Activated naive CD4-positive, alpha-beta T cell treated with anti-CD3 and anti-CD28 coated beads, Interleukin-2, amount 10 ng/mL, durations not matched to agents 7 days and 5 days (primary cell): ENCODE data around the gene KRT26.

Experiments used
- CTCF ChIA-PET: fragments of 350-600 bp; sonication (Branson Sonifier 250); formaldehyde crosslinking; loops from one replicate; lab custom pipeline; 2021; ENCODE audit warnings: antibody characterized with exemption; lab: Charles Lee
- DNase-seq: peaks from one replicate; pipeline ENCODE4 v3.0.0-alpha.2; 2020
- H3K27ac Mint-ChIP-seq: one replicate; pipeline ENCODE4 v1.8.0; 2021; ENCODE audit warnings: mild to moderate bottlenecking, moderate library complexity, mixed read lengths
- H3K27me3 Mint-ChIP-seq: one replicate; pipeline ENCODE4 v1.8.0; 2021; ENCODE audit warnings: mild to moderate bottlenecking, mixed read lengths
- H3K36me3 Mint-ChIP-seq: one replicate; pipeline ENCODE4 v1.8.0; 2021; ENCODE audit warnings: mixed read lengths
- H3K4me1 Mint-ChIP-seq: one replicate; pipeline ENCODE4 v1.8.0; 2021; ENCODE audit warnings: mixed read lengths
- H3K4me3 Mint-ChIP-seq: one replicate; pipeline ENCODE4 v1.8.0; 2021; ENCODE audit warnings: mild to moderate bottlenecking, moderate library complexity, mixed read lengths
- H3K9me3 Mint-ChIP-seq: one replicate; pipeline ENCODE4 v1.8.0; 2021; ENCODE audit warnings: mixed read lengths

The KRT26 gene

DNA sequence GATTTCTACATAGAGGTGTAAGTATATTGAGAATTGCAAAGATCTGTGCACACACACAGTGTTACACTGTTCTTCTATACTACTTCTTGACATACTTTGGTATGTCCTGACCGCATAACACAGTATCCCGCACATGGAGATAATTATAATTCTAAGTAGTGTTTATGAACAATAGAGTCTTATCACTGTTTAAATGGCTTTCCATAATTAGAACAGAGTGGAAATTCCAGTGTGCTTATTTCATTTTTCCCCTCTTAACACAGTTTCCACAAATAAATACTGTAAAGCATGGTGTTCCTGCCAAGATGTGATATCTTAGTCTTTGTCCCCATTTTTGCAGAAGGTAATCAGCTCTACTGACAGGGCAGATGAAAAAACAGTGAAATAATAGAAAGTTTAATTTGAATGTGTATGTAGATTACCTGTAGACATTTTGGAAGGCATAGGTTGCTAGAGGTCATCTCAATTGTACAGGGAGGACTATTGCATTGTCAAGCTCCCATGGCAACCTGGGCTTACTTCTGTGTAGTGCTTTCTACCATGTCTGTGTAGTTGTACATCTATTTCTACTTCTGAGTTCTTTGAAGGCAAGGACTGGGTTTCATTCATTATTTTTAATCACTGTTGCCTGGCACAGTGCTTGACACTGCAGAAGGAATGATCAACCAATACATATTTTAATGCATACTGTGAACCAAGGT is 37.9 kb upstream of the KRT26 start:
- peaks cover 3% of the 10 kb centered on the region for H3K9me3 Mint-ChIP-seq
- no peak overlapping the region for H3K27ac Mint-ChIP-seq
- DNase-seq = no peak
- CTCF ChIA-PET = interaction anchor here (0.9 to 1.4 kb wide), 2 partner anchors 9 to 17 kb away, joined by 3 to 4 read pairs; no protein-coding TSS in a partner anchor
- H3K4me1 Mint-ChIP-seq = no peaks in the 10 kb centered on the region
- no peaks in the 10 kb centered on the region for H3K36me3 Mint-ChIP-seq
- no peak overlapping the region for H3K4me3 Mint-ChIP-seq
- H3K27me3 Mint-ChIP-seq = peaks cover 63% of the 10 kb centered on the region

GRCh38 chr17:40806131-40806530 is 34.1 kb upstream of the KRT26 start:
- Mint-ChIP-seq H3K9me3 (no peaks in the 10 kb centered on the region), H3K27ac (no peak overlapping the region), H3K4me1 (peaks cover 2% of the 10 kb centered on the region), H3K36me3 (no peaks in the 10 kb centered on the region), H3K4me3 (no peak overlapping the region), H3K27me3 (peaks cover 48% of the 10 kb centered on the region)
- CTCF ChIA-PET = interaction anchor here (1.4 kb wide), 1 partner anchor 842 kb away, joined by 7 read pairs; no protein-coding TSS in a partner anchor
- no peak for DNase-seq

DNA sequence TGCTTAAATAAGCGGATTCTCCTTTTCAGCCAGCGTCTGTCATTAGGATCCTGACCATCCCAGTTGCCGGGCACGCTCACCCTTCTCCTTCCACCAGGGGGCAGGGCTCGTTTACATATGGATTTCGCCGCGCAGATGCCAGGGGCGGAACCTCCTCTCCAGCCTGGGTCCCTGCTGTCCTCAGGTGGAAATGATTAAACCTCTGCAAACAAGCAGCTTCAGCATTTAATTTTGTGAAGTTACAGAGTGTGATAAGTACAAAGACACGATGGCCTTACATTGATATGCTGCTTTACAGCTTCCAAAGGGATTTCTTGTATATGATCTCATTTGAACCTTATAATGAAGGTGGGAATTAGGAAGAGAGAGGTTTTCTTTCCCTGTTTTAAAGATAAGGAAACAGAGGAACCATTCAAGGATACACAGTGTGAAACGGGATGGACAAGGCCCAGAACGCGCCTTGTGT is 31.6 kb upstream of the KRT26 start:
- H3K9me3 Mint-ChIP-seq = no peaks in the 10 kb centered on the region
- no peak overlapping the region for H3K27ac Mint-ChIP-seq
- peak; percentile 81 for DNase-seq
- no peaks in the 10 kb centered on the region for H3K36me3 Mint-ChIP-seq
- peaks cover 44% of the 10 kb centered on the region for H3K27me3 Mint-ChIP-seq
- no peak overlapping the region for H3K4me3 Mint-ChIP-seq
- CTCF ChIA-PET = interaction anchor here (0.5 to 1.4 kb wide), 3 partner anchors 13 to 859 kb away, joined by 3 to 4 read pairs (median 3); no protein-coding TSS in a partner anchor
- peaks cover 2% of the 10 kb centered on the region for H3K4me1 Mint-ChIP-seq

- H3K27me3 Mint-ChIP-seq = peaks cover 42% of the 10 kb centered on the region
- H3K27ac Mint-ChIP-seq = no peak overlapping the region
- H3K4me1 Mint-ChIP-seq = peaks cover 2% of the 10 kb centered on the region
- no peak overlapping the region for H3K4me3 Mint-ChIP-seq
- CTCF ChIA-PET = no interaction called here
- no peaks in the 10 kb centered on the region for H3K36me3 Mint-ChIP-seq
- no peak for DNase-seq
- H3K9me3 Mint-ChIP-seq = no peaks in the 10 kb centered on the region
Measured at GRCh38 chr17:40801157-40801556, 29.2 kb upstream of the KRT26 start.

GRCh38 chr17:40800381-40800780 is 28.4 kb upstream of the KRT26 start:
- peaks cover 40% of the 10 kb centered on the region for H3K27me3 Mint-ChIP-seq
- CTCF ChIA-PET = no interaction called here
- DNase-seq = no peak
- H3K36me3 Mint-ChIP-seq = no peaks in the 10 kb centered on the region
- H3K4me1 Mint-ChIP-seq = peaks cover 2% of the 10 kb centered on the region
- H3K4me3 Mint-ChIP-seq = no peak overlapping the region
- no peak overlapping the region for H3K27ac Mint-ChIP-seq
- H3K9me3 Mint-ChIP-seq = no peaks in the 10 kb centered on the region

- H3K36me3 Mint-ChIP-seq = no peaks in the 10 kb centered on the region
- H3K4me1 Mint-ChIP-seq = peaks cover 2% of the 10 kb centered on the region
- H3K4me3 Mint-ChIP-seq = no peak within 1 kb of the TSS
- H3K9me3 Mint-ChIP-seq = no peaks in the 10 kb centered on the region
- no peak within 1 kb of the TSS for H3K27ac Mint-ChIP-seq
- peaks cover 38% of the 10 kb centered on the region for H3K27me3 Mint-ChIP-seq
- no peak for DNase-seq
- CTCF ChIA-PET = no interaction called here
Measured at GRCh38 chr17:40799859-40800258, 27.9 kb upstream of the KRT26 start, which contains the start of gene KRT28. TSS of gene KRT28 (minus strand) at chr17:40799959. CDS start at chr17:40799893, 66 bp downstream.

DNA sequence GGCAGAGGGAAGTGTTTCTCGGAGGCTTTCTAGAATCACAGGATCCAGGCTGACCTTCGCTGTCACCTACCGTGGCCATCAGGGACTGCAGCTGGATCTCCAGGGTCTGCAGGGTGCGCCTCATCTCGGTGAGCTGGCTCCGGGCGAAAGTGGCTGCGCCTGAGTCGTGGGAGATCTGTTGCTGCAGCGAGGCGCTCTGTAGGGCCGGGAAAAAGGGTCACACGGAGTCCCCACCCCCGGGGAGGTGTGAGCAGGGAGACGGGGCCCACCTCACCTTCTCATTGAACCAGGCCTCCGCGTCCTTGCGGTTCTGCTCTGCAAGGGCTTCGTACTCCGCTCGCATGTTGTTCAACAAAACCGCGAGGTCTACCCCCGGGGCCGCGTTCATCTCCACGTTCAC is 24.8 kb upstream of the KRT26 start:
- Mint-ChIP-seq H3K9me3 (no peaks in the 10 kb centered on the region), H3K27ac (no peak overlapping the region), H3K36me3 (no peaks in the 10 kb centered on the region), H3K27me3 (peaks cover 42% of the 10 kb centered on the region), H3K4me3 (no peak overlapping the region), H3K4me1 (no peaks in the 10 kb centered on the region)
- CTCF ChIA-PET = no interaction called here
- DNase-seq = no peak

- Mint-ChIP-seq H3K36me3 (no peaks in the 10 kb centered on the region), H3K4me1 (no peaks in the 10 kb centered on the region), H3K27me3 (peaks cover 42% of the 10 kb centered on the region), H3K4me3 (no peak overlapping the region), H3K27ac (no peak overlapping the region), H3K9me3 (no peaks in the 10 kb centered on the region)
- CTCF ChIA-PET = interaction anchor here (1.1 kb wide), 1 partner anchor 176 kb away, joined by 3 read pairs; no protein-coding TSS in a partner anchor
- DNase-seq = no peak
Measured at GRCh38 chr17:40795019-40795667, 23.1 kb upstream of the KRT26 start.

DNA sequence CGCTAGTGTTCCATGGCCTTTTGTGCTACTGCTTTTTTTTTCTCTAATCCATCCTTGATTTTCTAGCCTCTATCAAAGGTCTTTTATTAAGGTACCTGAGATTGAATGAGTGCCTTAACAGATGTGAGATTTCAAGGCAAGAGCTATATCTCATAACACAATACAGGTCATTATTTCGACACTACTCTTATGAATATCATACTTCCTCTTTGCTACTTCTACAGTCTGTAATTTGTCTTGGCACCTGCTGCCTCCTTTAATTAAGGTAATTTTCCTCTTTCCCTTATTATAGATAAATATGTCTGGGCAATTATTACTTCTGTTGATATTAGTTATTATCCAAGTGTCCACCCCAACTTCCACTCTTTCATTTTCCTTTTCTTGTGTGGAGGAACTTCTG is 22.5 kb upstream of the KRT26 start:
- CTCF ChIA-PET = interaction anchor here (1.1 kb wide), 1 partner anchor 175 kb away, joined by 3 read pairs; no protein-coding TSS in a partner anchor
- Mint-ChIP-seq H3K36me3 (no peaks in the 10 kb centered on the region), H3K9me3 (no peaks in the 10 kb centered on the region), H3K4me3 (no peak overlapping the region), H3K27ac (no peak overlapping the region), H3K27me3 (peaks cover 41% of the 10 kb centered on the region), H3K4me1 (no peaks in the 10 kb centered on the region)
- DNase-seq = no peak

DNA sequence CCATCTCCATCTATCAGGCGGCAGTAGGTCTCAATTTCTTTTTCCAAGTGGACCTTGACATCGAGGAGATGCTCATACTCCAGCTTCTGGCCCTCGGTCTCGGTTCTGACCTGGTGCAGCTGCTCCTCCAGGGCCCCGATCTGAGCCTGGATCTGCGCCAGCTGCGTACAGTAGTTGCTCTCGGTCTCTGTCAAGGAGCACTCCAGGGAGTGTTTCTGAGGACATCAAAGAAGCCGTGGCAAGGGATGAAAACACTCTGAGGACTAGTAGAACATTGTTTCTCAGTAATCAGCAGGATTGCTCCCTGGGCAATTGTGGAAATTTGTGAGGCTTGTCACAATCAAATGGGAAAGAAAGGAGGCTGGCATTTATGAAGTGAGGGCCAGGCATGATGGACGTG is 21.8 kb upstream of the KRT26 start:
- Mint-ChIP-seq H3K27me3 (peaks cover 43% of the 10 kb centered on the region), H3K27ac (no peak overlapping the region), H3K4me1 (no peaks in the 10 kb centered on the region), H3K9me3 (no peaks in the 10 kb centered on the region), H3K4me3 (no peak overlapping the region), H3K36me3 (no peaks in the 10 kb centered on the region)
- no peak for DNase-seq
- CTCF ChIA-PET = no interaction called here

GRCh38 chr17:40791787-40792436 is 19.9 kb upstream of the KRT26 start:
- no peaks in the 10 kb centered on the region for H3K36me3 Mint-ChIP-seq
- no peaks in the 10 kb centered on the region for H3K4me1 Mint-ChIP-seq
- no peak overlapping the region for H3K4me3 Mint-ChIP-seq
- peak overlapping the region; percentile 6 for H3K27ac Mint-ChIP-seq
- no peak for DNase-seq
- H3K9me3 Mint-ChIP-seq = no peaks in the 10 kb centered on the region
- H3K27me3 Mint-ChIP-seq = peaks cover 39% of the 10 kb centered on the region
- CTCF ChIA-PET = interaction anchor here (0.7 to 1.6 kb wide), 6 partner anchors 18 to 874 kb away, joined by 3 to 4 read pairs (median 3); no protein-coding TSS in a partner anchor

DNA sequence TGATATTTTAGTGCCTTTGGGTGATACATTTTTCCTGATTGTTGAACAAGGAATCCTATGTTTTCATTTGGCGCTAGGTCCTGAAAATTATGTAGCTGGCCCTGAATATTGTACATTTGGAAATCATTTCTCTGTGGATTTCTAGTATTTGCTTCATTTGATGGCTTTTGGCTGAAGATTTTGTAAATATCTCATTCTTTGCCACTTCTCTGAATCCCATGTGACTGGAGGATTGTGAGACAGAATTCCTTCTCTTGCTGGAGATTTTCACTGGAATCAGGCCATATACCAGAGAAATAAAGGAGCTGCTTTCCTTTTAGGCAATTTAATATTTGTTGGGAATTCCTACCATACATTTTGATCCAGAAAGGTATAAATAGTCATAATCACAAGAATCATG is 19.1 kb upstream of the KRT26 start:
- DNase-seq = no peak
- H3K27ac Mint-ChIP-seq = no peak overlapping the region
- CTCF ChIA-PET = interaction anchor here (0.7 to 1.6 kb wide), 4 partner anchors 171 to 875 kb away, joined by 3 to 4 read pairs (median 3); no protein-coding TSS in a partner anchor
- H3K27me3 Mint-ChIP-seq = peaks cover 31% of the 10 kb centered on the region
- H3K36me3 Mint-ChIP-seq = no peaks in the 10 kb centered on the region
- H3K4me3 Mint-ChIP-seq = no peak overlapping the region
- no peaks in the 10 kb centered on the region for H3K4me1 Mint-ChIP-seq
- H3K9me3 Mint-ChIP-seq = no peaks in the 10 kb centered on the region

DNA sequence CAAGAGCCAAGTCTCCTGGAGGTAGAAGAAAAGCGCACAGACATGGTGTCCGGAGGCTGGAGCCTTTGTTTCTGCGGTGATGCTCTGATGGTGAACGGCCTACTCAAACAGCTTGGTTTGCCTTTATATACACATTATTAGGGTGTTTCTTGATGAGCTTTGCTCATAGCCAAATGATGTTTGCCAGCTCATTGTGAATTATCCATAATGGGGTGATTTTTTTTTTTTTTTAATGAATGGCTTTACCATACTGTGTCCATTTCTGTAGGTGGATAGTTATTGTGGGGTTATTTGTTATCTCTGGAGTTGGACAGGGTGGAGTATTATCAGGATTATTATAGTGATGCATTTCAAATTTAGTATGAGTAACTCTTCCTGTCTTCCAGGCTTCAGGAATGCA is 10.4 kb upstream of the KRT26 start, which contains the start of gene KRT27:
Gene KRT27 (minus strand): TSS at position 101 of the 400 bp plus-strand sequence. CDS start 57 bp downstream, at position 44.
- Mint-ChIP-seq H3K27ac (no peak within 1 kb of the TSS), H3K9me3 (no peaks in the 10 kb centered on the region), H3K27me3 (peaks cover 43% of the 10 kb centered on the region), H3K36me3 (no peaks in the 10 kb centered on the region), H3K4me3 (no peak within 1 kb of the TSS), H3K4me1 (no peaks in the 10 kb centered on the region)
- no peak for DNase-seq
- CTCF ChIA-PET = no interaction called here
